ENCODE measurements around the gene SLCO2A1.

GRCh38 chr3:133890037-133890436 is 139.7 kb downstream of the SLCO2A1 start:
- TF ChIP-seq CTCF (IDR thresholded peaks at IDR 0.05) (no peak), POLR2A (IDR thresholded peaks at IDR 0.05) (no peak)

Measured in Peyer's patch (tissue), 4 donors.